ENCODE data around the gene TBX19.

- TF ChIP-seq CTCF (IDR thresholded peaks at IDR 0.05): no peak
- TF ChIP-seq POLR2A (IDR thresholded peaks at IDR 0.05): no peak
Observed at GRCh38 chr1:168300626-168301025, 19.9 kb downstream of the TBX19 start.

All from right lobe of liver (tissue), 4 donors.